T-helper 2 cell (primary cell): ENCODE data around the gene QSOX1.

ENCODE experiments used
- DNase-seq, 5 experiments: peaks; one replicate each; pipeline versions ENCODE4 v3.0.0 to v3.0.0-alpha.2; 2012 to 2022

QSOX1 gene

DNA sequence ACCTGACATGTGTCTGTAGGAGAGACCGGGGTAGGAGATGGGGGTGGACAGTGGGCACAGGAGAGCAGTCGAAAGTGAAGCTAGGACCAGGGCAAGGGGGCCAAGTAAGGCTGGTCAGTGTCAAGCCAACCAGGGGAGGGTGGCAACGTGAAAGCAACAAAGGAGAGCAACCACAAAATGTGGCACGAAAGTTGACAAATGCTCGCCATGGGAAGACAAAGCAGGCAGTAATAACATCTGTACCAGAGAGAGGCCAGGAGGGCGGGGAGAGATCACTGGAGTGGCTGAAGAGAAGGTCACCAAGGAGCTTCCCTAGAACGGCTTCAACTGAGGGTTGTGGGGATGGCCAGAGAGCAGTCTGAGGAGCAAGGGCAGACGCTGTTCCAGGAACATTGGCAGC is 17.0 kb downstream of the QSOX1 start:
- DNase-seq: no peak

GRCh38 chr1:180173451-180173850 is 18.8 kb downstream of the QSOX1 start:
- no peak for DNase-seq

DNA sequence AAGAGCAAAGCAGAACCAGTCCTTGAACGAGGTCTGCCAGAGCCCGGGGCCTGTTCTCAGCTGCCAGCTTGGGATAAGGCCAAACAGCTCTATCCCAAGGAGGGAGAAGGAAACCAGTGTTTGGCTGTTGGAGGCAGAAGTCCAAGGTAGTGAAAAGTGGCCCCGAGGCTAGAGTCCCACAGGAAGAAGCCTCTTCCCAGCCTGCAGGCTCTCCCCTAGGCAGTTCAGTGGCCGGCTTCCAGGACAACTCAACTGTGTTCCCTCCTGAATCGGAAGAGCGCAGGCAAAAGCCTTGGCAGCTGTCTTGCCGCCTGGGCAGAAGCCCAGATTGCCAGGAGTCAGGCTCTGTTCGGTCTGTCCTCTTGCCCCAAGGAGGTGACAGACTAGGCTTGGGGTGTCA is 19.3 kb downstream of the QSOX1 start:
- no peak for DNase-seq

DNA sequence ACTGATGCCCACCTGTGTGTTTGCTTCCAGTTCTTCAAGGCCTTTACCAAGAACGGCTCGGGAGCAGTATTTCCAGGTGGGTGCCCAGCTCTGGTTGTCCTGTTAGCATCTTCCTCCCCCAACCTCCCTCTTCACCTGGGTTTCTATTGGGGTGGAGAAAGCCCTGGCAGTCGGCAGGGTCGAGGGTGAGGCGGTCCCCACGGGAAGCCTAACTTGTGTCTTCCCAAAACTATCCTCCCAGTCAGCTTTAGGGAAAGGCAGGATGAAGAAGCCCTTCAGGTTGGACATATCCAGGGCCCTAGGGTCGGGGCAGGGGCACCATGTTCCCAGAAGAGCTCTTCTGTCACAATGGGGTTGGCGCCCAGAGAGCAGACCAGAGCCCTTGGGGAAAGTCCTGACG is 20.6 kb downstream of the QSOX1 start:
- no peak for DNase-seq

DNA sequence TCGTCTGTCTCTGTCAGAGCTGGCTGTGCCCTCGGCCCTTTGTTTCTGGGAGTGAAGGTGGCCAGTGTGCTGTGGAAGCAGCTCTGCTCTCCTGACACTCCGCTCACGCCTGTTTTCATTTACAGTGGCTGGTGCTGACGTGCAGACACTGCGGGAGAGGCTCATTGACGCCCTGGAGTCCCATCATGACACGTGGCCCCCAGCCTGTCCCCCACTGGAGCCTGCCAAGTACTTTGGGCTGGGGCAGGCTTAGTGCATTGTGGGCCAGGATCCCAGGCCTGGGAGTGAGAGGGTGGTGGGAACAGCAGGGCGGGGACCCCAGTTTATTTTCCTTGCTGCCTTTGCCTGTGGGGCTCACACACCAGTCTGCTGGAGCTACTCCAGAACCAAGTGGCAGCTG is 21.1 kb downstream of the QSOX1 start:
- no peak for DNase-seq

DNA sequence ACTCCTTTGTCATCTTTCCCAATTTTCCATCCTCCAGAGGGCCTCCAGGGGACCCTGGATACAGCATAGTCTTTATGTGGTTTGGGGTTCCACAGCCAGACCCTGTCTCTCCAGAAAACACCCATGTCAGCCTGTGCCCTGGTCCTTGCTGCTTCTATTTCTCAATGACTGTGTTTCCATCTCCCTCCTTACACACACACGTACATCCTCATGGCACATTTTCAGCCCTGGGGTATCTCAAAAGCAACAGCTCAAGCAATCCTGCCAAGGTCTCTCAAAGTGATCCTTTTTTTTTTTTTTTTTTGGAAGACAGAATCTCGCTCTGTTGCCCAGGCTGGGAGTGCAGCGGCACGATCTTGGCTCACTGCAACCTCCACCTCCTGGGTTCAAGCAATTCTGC is 22.3 kb downstream of the QSOX1 start:
- no peak for DNase-seq

DNA sequence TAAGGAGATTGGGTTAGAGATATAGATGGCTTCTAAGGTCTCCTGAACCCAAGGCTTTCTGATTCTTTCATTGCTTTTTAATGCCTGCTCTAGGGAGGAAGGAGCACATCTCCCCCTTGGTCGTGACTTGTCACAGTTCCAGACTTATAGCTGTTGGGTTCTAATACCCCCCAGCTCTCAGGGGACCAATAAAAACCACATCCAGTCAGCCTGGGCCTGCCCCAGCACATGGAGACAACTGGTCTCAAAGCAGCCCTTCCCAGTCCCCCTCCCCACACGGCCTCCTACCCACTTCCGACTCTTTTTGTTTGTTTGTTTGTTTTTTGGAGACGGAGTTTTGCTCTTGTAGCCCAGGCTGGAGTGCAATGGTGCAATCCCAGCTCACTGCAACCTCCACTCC is 23.3 kb downstream of the QSOX1 start:
- DNase-seq: no peak

DNA sequence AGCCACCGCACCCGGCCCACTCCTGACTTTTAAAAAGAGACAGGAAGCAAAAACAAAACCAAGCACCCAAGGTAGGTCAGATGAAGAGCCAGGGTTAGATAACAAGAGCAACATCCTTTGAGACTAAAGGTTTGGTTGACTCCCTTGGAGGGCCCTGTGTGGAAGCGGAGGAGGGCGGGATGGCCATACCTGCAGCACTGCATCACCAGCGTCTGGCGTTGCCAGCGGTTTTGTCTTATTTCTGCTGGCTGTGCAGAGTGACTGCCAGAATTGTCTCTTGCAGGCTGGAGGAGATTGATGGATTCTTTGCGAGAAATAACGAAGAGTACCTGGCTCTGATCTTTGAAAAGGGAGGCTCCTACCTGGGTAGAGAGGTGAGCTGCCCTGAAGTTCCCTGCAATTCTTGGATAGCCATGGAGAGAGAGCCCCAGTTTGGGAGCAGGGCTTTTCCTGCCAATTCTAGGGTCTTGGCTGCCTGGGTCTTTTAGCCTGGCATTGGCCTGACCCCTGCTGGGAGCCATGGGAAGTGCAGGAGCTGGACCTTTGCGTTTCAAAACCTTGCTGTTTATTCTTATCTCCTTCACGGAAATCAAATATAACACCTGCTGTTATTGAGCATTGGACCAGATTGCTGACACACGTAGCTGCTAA is 24.0 kb downstream of the QSOX1 start:
- peak; percentile 28 to 53 (median 45) for DNase-seq

- DNase-seq: no peak
Observed at GRCh38 chr1:180179162-180179957, 24.7 kb downstream of the QSOX1 start.

DNA sequence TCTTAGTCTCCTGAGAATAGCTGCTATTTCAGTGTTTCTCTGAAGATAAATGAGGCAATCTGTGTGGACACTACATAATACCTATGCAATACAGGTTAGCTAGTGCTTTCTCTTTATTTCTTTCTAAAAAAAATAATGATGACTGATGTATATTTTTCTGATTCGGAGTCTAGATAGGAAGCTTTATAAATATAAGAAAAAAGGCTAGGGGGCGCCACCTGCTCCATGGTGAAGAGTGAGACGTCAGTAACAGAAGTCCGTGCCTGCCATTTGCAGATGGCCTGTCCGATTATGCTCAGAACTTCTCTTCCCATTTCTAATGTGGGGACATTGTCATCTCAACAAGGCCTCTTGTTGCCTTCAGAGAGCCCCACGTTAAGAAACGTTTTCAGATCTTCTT is 26.4 kb downstream of the QSOX1 start:
- DNase-seq: peak in 1 of 5 experiments; percentile 12

- DNase-seq: no peak
Observed at GRCh38 chr1:180181996-180182642, 27.4 kb downstream of the QSOX1 start.

DNA sequence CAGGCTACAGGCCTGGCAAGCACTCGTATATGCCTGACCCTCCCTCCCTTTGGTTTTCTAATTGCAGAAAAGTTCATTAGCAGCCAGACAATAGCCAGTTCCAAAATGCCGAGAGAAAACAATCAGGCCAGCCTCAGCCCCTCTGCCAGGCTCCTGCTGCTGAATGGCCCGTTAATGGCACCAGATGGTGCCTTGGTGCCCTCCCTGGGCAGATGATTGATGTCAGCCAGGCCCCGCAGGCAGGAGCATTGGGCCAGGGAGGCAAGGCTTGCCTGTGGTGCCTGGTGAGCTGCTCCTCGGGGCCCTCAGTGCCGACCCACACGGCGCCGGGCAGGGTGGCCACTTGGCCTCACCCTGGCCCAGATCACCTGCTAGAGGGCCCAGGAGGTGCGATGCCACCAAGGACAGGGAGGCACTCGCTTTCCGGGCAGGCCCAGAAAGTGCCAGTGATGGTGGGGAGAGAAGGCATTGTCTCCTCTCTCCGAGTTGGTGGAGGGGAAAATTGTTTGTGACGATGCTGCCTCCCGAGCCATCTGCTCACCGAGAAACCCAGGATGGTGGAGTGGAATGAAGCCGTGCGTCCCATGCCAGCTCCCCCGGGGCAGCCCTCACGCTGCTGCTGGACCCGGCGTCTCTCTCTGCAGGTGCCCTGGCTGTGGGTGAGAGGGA is 28.1 kb downstream of the QSOX1 start:
- no peak for DNase-seq

DNA sequence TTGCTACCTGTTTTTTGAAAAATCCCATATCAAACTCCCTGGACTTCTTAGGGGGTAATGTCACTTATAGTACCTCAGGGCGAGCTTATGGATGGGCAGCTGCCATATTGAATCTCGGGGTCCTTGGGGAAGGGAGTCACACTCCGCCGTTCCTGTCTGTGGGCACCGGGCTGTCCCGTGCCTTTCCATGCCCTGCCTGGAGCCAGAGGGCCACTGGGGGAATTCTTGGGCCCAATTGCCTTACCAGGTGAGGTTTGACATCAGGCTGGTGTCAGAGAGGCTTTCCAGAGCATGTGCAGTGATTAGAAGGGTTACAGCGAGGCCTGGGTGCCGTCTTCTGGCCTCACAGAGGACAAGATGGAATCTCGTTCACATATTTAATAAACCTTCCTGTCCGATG is 28.8 kb downstream of the QSOX1 start:
- DNase-seq: no peak

GRCh38 chr1:180184041-180184440 is 29.4 kb downstream of the QSOX1 start:
- no peak for DNase-seq

DNA sequence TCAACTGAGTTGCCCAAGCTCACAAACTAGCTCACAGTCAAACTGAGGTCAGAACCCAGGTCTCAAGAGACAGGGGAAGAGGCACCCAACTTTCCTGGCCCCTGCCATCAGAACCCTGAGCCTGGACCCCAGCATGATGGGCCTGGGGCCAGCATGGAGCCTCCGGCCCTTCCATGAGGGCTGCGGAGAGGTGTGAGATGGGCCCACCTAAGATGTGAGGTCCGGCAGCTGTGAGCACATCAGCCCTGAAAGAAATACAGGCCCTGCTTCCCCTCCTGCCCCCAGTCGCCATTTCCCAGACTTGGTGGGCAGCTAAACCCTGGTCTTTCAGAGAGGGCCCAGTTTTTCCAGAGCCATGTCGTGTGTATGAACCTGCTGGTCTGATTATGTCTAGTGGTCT is 30.6 kb downstream of the QSOX1 start:
- no peak for DNase-seq

GRCh38 chr1:180185971-180186645 is 31.4 kb downstream of the QSOX1 start:
- DNase-seq: no peak

DNA sequence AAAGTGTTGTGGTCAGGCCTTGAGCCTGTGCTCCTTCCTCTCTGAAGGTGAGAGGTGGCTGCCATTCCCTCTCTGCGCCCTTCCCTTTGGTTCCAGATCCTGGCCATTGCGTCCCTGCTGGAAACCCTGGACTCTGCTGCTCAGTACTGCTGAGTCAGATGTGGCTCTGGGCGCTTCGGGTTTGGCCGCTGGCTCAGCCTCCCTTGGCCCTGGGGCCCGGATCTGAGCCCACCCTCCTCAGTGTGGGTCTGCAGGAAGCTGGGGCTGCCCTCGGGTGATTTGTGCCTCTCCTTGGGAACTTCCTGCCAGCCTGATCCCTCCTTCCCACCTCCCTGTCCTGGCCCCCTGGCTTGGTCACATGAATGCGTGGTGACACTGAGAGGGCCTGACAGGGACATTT is 32.2 kb downstream of the QSOX1 start:
- DNase-seq: no peak

- no peak for DNase-seq
Observed at GRCh38 chr1:180187626-180188025, 33.0 kb downstream of the QSOX1 start.

GRCh38 chr1:180188091-180188506 is 33.4 kb downstream of the QSOX1 start:
- DNase-seq: no peak

DNA sequence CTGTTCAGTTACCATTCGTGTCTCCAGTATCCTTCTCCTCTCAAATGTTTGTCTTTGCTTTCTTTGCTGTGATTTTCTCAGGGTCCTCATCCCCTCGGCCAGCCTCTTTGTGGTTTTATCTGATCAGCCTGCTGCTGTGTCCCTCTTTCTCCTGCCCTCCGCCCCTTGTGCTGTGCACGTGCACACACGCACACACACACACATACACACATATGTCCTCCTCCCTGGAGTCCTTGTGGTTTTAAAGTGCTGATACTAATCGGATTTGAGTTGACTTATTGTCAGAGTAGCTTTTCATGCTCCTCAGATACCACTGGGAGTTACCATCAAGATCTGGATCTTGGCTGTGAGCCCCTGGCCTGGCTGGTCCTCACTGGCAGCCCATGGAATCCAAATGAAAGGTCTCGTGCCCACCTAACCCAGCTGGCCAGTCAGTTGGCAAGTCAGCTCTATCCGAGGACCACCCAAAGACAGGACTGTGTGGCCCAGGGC is 34.1 kb downstream of the QSOX1 start:
- peak in 1 of 5 experiments; percentile 41 for DNase-seq

DNA sequence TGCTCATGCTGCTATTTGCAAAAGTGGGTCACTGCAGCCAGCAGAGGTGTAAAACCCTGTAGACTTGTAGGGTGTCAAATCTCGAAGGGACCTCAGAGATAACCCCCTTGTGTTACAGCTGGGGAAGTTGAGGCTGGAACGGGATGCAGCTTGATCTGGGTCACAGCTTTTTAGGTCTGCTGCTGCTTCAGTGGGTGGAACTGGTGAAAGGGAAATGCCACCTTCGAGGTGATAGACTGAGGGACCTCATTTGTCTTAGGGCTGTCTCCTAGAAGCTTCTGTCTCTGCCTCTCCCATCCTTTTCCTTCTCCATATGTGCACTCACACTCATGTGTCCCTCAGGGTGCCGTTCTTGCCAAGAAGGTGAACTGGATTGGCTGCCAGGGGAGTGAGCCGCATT is 35.4 kb downstream of the QSOX1 start:
- DNase-seq: peak in 1 of 5 experiments; percentile 69

DNA sequence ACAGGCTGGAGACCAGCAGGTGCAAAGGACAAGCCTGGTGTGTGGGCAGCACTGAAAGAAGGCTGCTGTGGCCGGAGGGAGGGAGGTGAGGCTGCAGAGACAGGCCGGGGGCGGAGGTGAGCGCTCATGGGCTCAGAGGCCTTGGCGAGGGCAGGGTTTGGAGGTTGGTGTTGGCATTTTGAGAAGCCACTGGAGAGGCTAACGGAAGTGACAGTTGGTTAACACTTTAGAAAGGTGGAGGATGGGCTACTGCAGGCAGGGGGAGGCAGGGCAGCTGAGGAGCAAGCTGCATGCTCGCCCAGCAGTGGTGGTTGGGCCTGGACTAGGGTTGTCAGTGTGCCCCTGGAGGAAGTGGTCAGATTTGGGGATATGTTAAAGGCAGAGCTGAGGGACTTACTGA is 37.5 kb downstream of the QSOX1 start:
- DNase-seq: peak in 2 of 5 experiments; percentile 42
